Fibroblast of the aortic adventitia (primary cell): ENCODE data around the gene PXN. TPM values are rescaled to one million over a fixed set of nuclear protein-coding genes. Genes with fewer than 3 reads are reported as not detected.
"Not testable (repeated sequence)": the region's sequence is repeated elsewhere in the genome, so short reads cannot be mapped to it uniquely, and the experiment has no call there.

ENCODE experiments used
- DNase-seq: peaks from one replicate; pipeline ENCODE4 v3.0.0-alpha.2; 2010; ENCODE audit warnings: low read depth
- H3K4me3 ChIP-seq: 2 replicates; pipeline ENCODE4 v1.5.1; 2011; ENCODE audit warnings: low read depth, mild to moderate bottlenecking, control low read depth, low read length, moderate library complexity
- CTCF ChIP-seq: IDR thresholded peaks from 2 replicates; pipeline ENCODE4 v1.5.1; 2011; ENCODE audit warnings: mild to moderate bottlenecking, low read length, control low read depth, inconsistent platforms; ENCODE audit not compliant: insufficient read depth
- total RNA-seq: library from RNA; depleted of rRNA; stranded (reverse); fragments of >200 nt; gene quantifications from 2 replicates; pipeline ENCODE4 v1.2.3, GENCODE V29; 2012; ENCODE audit warnings: low replicate concordance

The PXN gene
- total RNA-seq, 1 donor, result 68.3 TPM

- H3K4me3 ChIP-seq, result no peak overlapping the region
- no peak for DNase-seq
- no peak for TF ChIP-seq CTCF
Measured at GRCh38 chr12:120252071-120252906, 13.2 kb downstream of the PXN start.

GRCh38 chr12:120251364-120252070, 14.0 kb downstream of the PXN start:
- DNase-seq, H3K4me3 ChIP-seq: not testable (repeated sequence)

- no peak for TF ChIP-seq CTCF
Measured at GRCh38 chr12:120249875-120250795, 15.4 kb downstream of the PXN start.

GRCh38 chr12:120249266-120249874, 16.2 kb downstream of the PXN start:
- no peak overlapping the region for H3K4me3 ChIP-seq
- peak; percentile 1 for DNase-seq
- no peak for TF ChIP-seq CTCF

More at GRCh38 chr12:120249875-120250795, 15.4 kb downstream of the PXN start:
- H3K4me3 ChIP-seq, result no peak overlapping the region
- DNase-seq, result peak; percentile 31

- DNase-seq, result peak; percentile 61
- no peak for TF ChIP-seq CTCF
- no peak overlapping the region for H3K4me3 ChIP-seq
Measured at GRCh38 chr12:120247621-120248030, 17.9 kb downstream of the PXN start.

GRCh38 chr12:120247183-120247582, 18.3 kb downstream of the PXN start:
- DNase-seq, result no peak
- no peak for TF ChIP-seq CTCF
- no peak overlapping the region for H3K4me3 ChIP-seq

GRCh38 chr12:120246705-120247104, 18.8 kb downstream of the PXN start:
- not testable (repeated sequence) for H3K4me3 ChIP-seq, DNase-seq
